HL-60 (cell line): ENCODE data around the gene SLC26A3.

Experiments used
- GABPA ChIP-seq: IDR thresholded peaks from 2 replicates; pipeline ENCODE4 v1.6.1; 2012; ENCODE audit warnings: low read depth
- POLR2AphosphoS5 ChIP-seq: IDR thresholded peaks from 2 replicates; pipeline ENCODE4 v1.6.1; 2012; ENCODE audit warnings: low read depth
- TF ChIP-seq, protein P1 (sequence below): IDR thresholded peaks from one replicate; pipeline ENCODE4 v1.5.1; 2011; ENCODE audit warnings: low read length, control low read depth, inconsistent platforms; ENCODE audit not compliant: insufficient read depth

DNA sequence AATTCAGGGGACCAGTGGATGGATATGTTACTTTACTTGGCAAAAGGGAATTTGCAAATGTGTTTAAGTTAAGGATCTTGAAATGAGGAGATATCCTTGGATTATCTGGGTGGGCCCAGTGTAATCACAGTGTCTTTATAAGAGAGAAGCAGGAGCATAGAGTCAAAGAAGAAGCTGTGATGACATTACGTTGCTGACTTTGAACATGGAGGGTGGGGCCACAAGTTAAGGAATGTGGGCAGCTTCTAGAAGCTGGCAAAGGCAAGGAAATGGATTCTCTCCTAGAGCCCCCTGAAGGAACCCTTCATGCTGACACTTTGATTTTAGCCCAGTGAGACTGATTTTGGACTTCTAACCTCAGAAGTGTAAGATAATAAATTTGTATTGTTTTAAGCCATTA, 21.8 kb upstream of the SLC26A3 start:
- TF ChIP-seq, protein P1, sequence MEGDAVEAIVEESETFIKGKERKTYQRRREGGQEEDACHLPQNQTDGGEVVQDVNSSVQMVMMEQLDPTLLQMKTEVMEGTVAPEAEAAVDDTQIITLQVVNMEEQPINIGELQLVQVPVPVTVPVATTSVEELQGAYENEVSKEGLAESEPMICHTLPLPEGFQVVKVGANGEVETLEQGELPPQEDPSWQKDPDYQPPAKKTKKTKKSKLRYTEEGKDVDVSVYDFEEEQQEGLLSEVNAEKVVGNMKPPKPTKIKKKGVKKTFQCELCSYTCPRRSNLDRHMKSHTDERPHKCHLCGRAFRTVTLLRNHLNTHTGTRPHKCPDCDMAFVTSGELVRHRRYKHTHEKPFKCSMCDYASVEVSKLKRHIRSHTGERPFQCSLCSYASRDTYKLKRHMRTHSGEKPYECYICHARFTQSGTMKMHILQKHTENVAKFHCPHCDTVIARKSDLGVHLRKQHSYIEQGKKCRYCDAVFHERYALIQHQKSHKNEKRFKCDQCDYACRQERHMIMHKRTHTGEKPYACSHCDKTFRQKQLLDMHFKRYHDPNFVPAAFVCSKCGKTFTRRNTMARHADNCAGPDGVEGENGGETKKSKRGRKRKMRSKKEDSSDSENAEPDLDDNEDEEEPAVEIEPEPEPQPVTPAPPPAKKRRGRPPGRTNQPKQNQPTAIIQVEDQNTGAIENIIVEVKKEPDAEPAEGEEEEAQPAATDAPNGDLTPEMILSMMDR, result no peak
- TF ChIP-seq POLR2AphosphoS5 (no peak), GABPA (no peak)
